Glomerular visceral epithelial cell (primary cell): ENCODE results near the gene UBXN2A.

ENCODE experiments used
- DNase-seq: peaks from one replicate; pipeline ENCODE4 v3.0.0-alpha.2; 2016; ENCODE audit errors: extremely low spot score

Gene UBXN2A

GRCh38 chr2:24045511-24046508, 105.5 kb downstream of the UBXN2A start:
- no peak for DNase-seq

GRCh38 chr2:24046599-24046929, 106.3 kb downstream of the UBXN2A start:
- no peak for DNase-seq

- peak; percentile 97 for DNase-seq
These were observed 106.9 kb downstream of the UBXN2A start, which contains the start of gene WDCP for GRCh38 chr2:24046930-24047702. WDCP (minus strand) TSS chr2:24047391; CDS start chr2:24039494, 7,897 bp downstream.

GRCh38 chr2:24047703-24048033, 107.4 kb downstream of the UBXN2A start:
- DNase-seq, result no peak

- no peak for DNase-seq
These were observed 108.7 kb downstream of the UBXN2A start for GRCh38 chr2:24048769-24049484.

- DNase-seq, result peak; percentile 81
These were observed 109.3 kb downstream of the UBXN2A start, which contains the start of gene FKBP1B for GRCh38 chr2:24049485-24050021. FKBP1B (plus strand) TSS chr2:24049741; CDS start chr2:24049850, 109 bp downstream.

GRCh38 chr2:24050041-24050979, 110.0 kb downstream of the UBXN2A start:
- peak; percentile 13 for DNase-seq

- no peak for DNase-seq
These were observed 111.6 kb downstream of the UBXN2A start for GRCh38 chr2:24051833-24052232.

GRCh38 chr2:24052951-24053350, 112.7 kb downstream of the UBXN2A start:
- no peak for DNase-seq
